Measurements from ENCODE around the gene CARMIL3.

The CARMIL3 gene

GRCh38 chr14:24081739-24082211, 30.0 kb downstream of the CARMIL3 start (continued):
- TF ChIP-seq CREB5 (CRISPR knock-in tag; IDR thresholded peaks at IDR 0.05; ENCODE audit: low read depth) (no peak), ZFP3 (CRISPR knock-in tag; IDR thresholded peaks at IDR 0.05) (no peak), ESRRG (CRISPR knock-in tag; IDR thresholded peaks at IDR 0.05) (no peak), ZFP30 (CRISPR knock-in tag; IDR thresholded peaks at IDR 0.05) (no peak), TOX (CRISPR knock-in tag; IDR thresholded peaks at IDR 0.05; ENCODE audit: borderline replicate concordance) (no peak), RARB (CRISPR knock-in tag; IDR thresholded peaks at IDR 0.05) (no peak), ARNTL (CRISPR knock-in tag; IDR thresholded peaks at IDR 0.05; ENCODE audit: borderline replicate concordance, low read depth) (no peak), SNAI2 (CRISPR knock-in tag; IDR thresholded peaks at IDR 0.05) (no peak), CSRNP3 (CRISPR knock-in tag; IDR thresholded peaks at IDR 0.05) (no peak), GLIS3 (CRISPR knock-in tag; IDR thresholded peaks at IDR 0.05) (no peak)

- TF ChIP-seq ARNTL (CRISPR knock-in tag; IDR thresholded peaks at IDR 0.05; ENCODE audit: borderline replicate concordance, low read depth) (no peak), PPARA (CRISPR knock-in tag; IDR thresholded peaks at IDR 0.05; ENCODE audit: borderline replicate concordance) (no peak), ESRRG (CRISPR knock-in tag; IDR thresholded peaks at IDR 0.05) (no peak), OSR1 (CRISPR knock-in tag; IDR thresholded peaks at IDR 0.05) (no peak), ZFP30 (CRISPR knock-in tag; IDR thresholded peaks at IDR 0.05) (no peak), ZNF565 (CRISPR knock-in tag; conservative IDR thresholded peaks at IDR 0.05; ENCODE audit: low read depth) (no peak), TCF4 (CRISPR knock-in tag; IDR thresholded peaks at IDR 0.05; ENCODE audit: borderline replicate concordance) (no peak)
- TF ChIP-seq, protein P1, sequence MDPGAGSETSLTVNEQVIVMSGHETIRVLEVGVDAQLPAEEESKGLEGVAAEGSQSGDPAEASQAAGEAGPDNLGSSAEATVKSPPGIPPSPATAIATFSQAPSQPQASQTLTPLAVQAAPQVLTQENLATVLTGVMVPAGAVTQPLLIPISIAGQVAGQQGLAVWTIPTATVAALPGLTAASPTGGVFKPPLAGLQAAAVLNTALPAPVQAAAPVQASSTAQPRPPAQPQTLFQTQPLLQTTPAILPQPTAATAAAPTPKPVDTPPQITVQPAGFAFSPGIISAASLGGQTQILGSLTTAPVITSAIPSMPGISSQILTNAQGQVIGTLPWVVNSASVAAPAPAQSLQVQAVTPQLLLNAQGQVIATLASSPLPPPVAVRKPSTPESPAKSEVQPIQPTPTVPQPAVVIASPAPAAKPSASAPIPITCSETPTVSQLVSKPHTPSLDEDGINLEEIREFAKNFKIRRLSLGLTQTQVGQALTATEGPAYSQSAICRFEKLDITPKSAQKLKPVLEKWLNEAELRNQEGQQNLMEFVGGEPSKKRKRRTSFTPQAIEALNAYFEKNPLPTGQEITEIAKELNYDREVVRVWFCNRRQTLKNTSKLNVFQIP (CRISPR knock-in tag; IDR thresholded peaks at IDR 0.05; ENCODE audit: borderline replicate concordance, low read depth): no peak
Observed at GRCh38 chr14:24082411-24083080, 30.7 kb downstream of the CARMIL3 start.

DNA sequence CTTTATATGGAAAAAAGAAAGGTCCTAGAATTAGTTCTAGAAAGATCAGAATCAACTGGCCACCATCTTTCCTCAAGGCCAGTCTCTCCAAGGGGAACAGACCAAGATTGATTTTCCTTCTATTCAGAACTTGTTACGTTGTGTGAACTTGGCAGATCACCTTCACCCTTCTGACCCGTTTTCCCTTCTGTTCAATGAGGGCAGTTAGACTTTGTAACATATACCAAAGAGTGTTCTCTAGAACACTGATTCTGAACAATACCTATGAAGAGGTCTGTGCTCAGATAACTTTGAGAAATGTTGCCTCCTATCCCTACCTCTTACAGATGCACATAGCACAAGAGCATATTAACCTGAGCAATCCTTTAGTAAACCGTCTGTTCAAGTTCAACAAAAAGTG, 31.7 kb downstream of the CARMIL3 start:
- TF ChIP-seq PPARA (CRISPR knock-in tag; IDR thresholded peaks at IDR 0.05; ENCODE audit: borderline replicate concordance) (no peak), ZC3H10 (CRISPR knock-in tag; IDR thresholded peaks at IDR 0.05) (no peak), TCF4 (CRISPR knock-in tag; IDR thresholded peaks at IDR 0.05; ENCODE audit: borderline replicate concordance) (no peak), GLIS3 (CRISPR knock-in tag; IDR thresholded peaks at IDR 0.05) (no peak), CSDC2 (CRISPR knock-in tag; IDR thresholded peaks at IDR 0.05) (no peak), ESRRG (CRISPR knock-in tag; IDR thresholded peaks at IDR 0.05) (no peak), TSHZ2 (CRISPR knock-in tag; IDR thresholded peaks at IDR 0.05) (no peak), ZNF70 (CRISPR knock-in tag; IDR thresholded peaks at IDR 0.05) (no peak), ARNTL (CRISPR knock-in tag; IDR thresholded peaks at IDR 0.05; ENCODE audit: borderline replicate concordance, low read depth) (no peak)
- TF ChIP-seq, protein P1 (CRISPR knock-in tag; IDR thresholded peaks at IDR 0.05; ENCODE audit: borderline replicate concordance, low read depth): no peak
- TF ChIP-seq, protein P2, sequence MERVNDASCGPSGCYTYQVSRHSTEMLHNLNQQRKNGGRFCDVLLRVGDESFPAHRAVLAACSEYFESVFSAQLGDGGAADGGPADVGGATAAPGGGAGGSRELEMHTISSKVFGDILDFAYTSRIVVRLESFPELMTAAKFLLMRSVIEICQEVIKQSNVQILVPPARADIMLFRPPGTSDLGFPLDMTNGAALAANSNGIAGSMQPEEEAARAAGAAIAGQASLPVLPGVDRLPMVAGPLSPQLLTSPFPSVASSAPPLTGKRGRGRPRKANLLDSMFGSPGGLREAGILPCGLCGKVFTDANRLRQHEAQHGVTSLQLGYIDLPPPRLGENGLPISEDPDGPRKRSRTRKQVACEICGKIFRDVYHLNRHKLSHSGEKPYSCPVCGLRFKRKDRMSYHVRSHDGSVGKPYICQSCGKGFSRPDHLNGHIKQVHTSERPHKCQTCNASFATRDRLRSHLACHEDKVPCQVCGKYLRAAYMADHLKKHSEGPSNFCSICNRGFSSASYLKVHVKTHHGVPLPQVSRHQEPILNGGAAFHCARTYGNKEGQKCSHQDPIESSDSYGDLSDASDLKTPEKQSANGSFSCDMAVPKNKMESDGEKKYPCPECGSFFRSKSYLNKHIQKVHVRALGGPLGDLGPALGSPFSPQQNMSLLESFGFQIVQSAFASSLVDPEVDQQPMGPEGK (CRISPR knock-in tag; IDR thresholded peaks at IDR 0.05; ENCODE audit: borderline replicate concordance): no peak
- no peak for ATAC-seq

More at GRCh38 chr14:24082411-24083080, 30.7 kb downstream of the CARMIL3 start:
- ATAC-seq: no peak

Data from SK-N-SH treated with all-trans-retinoic acid at 6 μM for 48 hours (cell line).